A673 (cell line): ENCODE results near the gene FOXK1.

Source experiments
- EZH2 ChIP-seq: fragments of 200-600 bp; sonication (generic); IDR thresholded peaks from 2 replicates; pipeline ENCODE4 v1.6.1; 2017; ENCODE audit warnings: borderline replicate concordance, low read depth, mild to moderate bottlenecking, mixed read lengths, antibody characterized with exemption, low read length; ENCODE audit not compliant: poor library complexity, severe bottlenecking
- TF ChIP-seq, protein P1 (sequence below): fragments of 300-800, 200-600 bp; sonication (generic); conservative IDR thresholded peaks from 2 replicates; pipeline ENCODE4 v1.5.1; 2017; ENCODE audit warnings: low read depth, mild to moderate bottlenecking, antibody characterized with exemption, low read length, moderate library complexity, mixed read lengths

DNA sequence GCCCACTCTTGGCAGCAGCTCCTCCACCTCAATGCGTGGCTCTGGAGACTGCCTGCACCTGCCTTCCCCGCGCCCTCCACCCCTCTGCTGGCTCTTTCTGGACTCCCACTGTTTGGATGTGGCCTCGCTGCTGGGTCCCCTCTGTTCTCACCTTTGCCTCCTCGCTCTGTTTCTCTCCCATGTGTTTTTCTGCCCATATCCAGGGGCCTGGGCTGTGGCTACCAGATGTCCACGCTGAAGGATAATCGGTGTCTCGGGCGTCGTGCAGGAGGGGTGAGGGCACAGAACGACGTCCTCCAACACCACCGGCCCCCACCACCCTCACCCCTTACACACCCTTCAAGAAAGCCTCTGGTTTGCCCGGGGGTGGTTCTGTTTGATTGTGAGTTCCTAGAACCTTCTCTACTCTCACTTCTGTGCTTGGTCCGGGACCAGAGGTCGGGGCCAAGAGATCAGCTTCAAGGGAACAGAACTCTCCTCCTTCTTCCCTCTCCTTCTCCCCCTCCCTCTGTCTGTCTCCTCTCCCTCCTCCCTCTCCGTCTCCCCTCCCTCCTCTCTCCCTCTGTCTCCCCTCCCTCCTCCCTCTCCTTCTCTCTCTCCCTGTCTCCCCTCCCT is 125.0 kb downstream of the FOXK1 start:
- TF ChIP-seq, protein P1, sequence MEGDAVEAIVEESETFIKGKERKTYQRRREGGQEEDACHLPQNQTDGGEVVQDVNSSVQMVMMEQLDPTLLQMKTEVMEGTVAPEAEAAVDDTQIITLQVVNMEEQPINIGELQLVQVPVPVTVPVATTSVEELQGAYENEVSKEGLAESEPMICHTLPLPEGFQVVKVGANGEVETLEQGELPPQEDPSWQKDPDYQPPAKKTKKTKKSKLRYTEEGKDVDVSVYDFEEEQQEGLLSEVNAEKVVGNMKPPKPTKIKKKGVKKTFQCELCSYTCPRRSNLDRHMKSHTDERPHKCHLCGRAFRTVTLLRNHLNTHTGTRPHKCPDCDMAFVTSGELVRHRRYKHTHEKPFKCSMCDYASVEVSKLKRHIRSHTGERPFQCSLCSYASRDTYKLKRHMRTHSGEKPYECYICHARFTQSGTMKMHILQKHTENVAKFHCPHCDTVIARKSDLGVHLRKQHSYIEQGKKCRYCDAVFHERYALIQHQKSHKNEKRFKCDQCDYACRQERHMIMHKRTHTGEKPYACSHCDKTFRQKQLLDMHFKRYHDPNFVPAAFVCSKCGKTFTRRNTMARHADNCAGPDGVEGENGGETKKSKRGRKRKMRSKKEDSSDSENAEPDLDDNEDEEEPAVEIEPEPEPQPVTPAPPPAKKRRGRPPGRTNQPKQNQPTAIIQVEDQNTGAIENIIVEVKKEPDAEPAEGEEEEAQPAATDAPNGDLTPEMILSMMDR, result no peak
- TF ChIP-seq EZH2, result no peak
